ENCODE results near the gene CA6.

CA6 gene

DNA sequence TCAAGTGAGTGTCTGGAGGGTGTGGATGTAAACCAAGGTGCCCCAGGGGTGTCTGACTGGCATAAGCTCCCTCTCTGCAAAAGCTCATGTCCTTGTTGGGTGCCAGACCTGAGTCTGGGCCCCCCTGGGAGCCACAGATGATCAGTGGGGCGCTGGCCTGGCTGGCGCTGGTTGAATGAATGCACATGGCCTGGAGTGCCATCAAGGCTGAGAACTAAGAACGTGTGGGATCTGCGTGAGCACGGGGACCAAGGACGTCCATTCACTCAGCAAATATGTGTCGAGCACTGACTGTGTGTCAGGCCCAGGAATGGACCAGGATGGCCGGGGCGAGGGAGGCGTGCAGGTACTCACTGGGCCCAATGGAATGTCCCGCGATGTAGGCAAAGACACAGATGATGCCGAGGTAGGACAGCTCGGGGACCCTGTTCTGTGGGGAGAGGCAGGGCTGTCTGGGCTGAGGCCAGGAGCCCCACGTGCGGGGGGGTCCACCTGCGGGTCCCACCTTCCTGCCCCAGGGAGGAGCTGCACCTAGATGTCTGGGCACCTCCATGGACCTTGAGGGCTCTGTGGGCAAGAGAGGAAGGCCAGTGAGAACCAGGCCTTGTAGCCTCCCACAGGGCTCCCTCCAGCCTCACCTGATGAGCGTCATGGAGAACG lies 61.4 kb downstream of the CA6 start:
- Histone ChIP-seq H3K9ac (ENCODE audit: insufficient read length, low read depth) (no peak overlapping the region), H3K27me3 (ENCODE audit: insufficient read depth, insufficient read length) (no peaks in the 10 kb centered on the region), H3K36me3 (ENCODE audit: insufficient read depth, insufficient read length, low read length) (no peaks in the 10 kb centered on the region), H3K4me1 (ENCODE audit: insufficient read depth, insufficient read length) (peaks cover 4% of the 10 kb centered on the region), H3K9me3 (ENCODE audit: insufficient read depth, low read length) (no peaks in the 10 kb centered on the region), H3K4me3 (ENCODE audit: insufficient read length, low read depth) (no peak overlapping the region)
- TF ChIP-seq ZNF274 (IDR thresholded peaks at IDR 0.05; ENCODE audit: low read depth, low read length) (no peak), SUZ12 (IDR thresholded peaks at IDR 0.05; ENCODE audit: extremely low read depth, insufficient read depth, insufficient read length) (no peak), YY1 (IDR thresholded peaks at IDR 0.05; ENCODE audit: insufficient read depth, insufficient read length) (no peak)
- no peak for DNase-seq (ENCODE audit: low read depth, low spot score)

DNA sequence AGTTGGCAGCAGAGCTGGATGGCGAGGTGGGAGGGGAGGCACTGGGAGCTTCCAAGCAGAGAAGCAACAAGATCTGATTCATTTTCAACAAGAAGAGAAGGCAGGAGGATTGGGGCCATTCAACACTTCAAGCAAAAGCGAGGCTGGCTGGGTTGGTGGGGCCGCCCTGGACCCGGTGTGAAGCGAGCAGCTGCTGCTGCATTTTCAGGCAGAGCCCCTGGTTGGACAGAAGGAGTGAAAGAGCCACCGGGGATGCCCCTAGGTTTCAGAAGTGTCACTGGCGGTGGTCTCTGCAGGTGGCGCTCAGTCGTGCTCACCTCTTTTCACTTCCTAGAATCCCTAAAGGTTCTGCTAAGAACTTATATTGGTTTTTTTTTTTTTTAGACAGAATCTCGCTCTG lies 62.6 kb downstream of the CA6 start:
- no peaks in the 10 kb centered on the region for H3K9me3 ChIP-seq (ENCODE audit: insufficient read depth, low read length)
- H3K27me3 ChIP-seq (ENCODE audit: insufficient read depth, insufficient read length): no peaks in the 10 kb centered on the region
- H3K36me3 ChIP-seq (ENCODE audit: insufficient read depth, insufficient read length, low read length): no peaks in the 10 kb centered on the region
- no peak overlapping the region for H3K9ac ChIP-seq (ENCODE audit: insufficient read length, low read depth)
- no peak for TF ChIP-seq ZNF274 (IDR thresholded peaks at IDR 0.05; ENCODE audit: low read depth, low read length)
- TF ChIP-seq SUZ12 (IDR thresholded peaks at IDR 0.05; ENCODE audit: extremely low read depth, insufficient read depth, insufficient read length): no peak
- TF ChIP-seq YY1 (IDR thresholded peaks at IDR 0.05; ENCODE audit: insufficient read depth, insufficient read length): no peak
- no peak for DNase-seq (ENCODE audit: low read depth, low spot score)
- peaks cover 4% of the 10 kb centered on the region for H3K4me1 ChIP-seq (ENCODE audit: insufficient read depth, insufficient read length)
- H3K4me3 ChIP-seq (ENCODE audit: insufficient read length, low read depth): no peak overlapping the region

DNA sequence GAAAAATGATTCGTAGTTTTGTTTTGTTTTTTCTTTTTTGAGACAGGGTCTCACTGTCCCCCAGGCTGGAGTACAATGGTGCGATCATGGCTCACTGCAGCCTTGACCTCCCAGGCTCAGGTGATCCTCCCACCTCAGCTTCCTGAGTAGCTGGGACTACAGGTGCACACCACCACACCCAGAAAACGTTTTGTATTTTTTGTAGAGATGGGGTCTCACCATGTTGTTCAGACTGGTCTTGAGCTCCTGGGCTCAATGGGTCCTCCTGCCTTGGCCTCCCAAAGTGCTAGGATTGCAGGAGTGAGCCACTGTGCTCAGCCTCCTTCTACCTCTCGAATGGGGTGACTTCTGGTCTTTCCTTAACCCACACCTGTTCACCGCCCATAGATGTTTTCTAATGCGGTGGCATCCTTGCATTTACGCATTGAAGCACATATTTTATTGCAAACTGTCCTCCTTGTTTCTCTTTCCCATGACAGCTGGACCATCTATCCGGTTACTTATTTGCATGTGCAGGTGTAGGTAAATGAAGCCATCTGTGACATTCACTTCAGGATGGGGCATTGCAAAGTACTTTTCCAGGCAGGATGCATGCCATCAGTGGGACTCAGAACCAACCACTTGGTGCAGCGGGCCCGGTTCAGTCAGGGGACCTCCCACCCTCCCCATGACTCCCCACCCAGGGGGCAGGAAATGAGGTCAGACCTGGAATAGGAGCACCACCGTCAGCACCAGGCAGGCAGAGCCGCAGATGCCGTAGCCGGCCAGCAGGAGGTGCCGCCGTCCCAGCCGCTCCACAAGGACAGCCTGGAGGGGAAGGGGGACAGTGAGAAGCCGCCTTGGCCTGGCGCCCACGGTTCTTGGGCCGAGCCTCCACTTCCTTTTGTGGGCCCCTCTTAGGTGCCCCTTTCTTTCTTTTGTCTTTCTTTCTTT lies 64.0 kb downstream of the CA6 start:
- no peaks in the 10 kb centered on the region for H3K9me3 ChIP-seq (ENCODE audit: insufficient read depth, low read length)
- DNase-seq (ENCODE audit: low read depth, low spot score): peak; percentile 39
- H3K36me3 ChIP-seq (ENCODE audit: insufficient read depth, insufficient read length, low read length): no peaks in the 10 kb centered on the region
- no peak overlapping the region for H3K4me3 ChIP-seq (ENCODE audit: insufficient read length, low read depth)
- TF ChIP-seq SUZ12 (IDR thresholded peaks at IDR 0.05; ENCODE audit: extremely low read depth, insufficient read depth, insufficient read length) (no peak), YY1 (IDR thresholded peaks at IDR 0.05; ENCODE audit: insufficient read depth, insufficient read length) (no peak), ZNF274 (IDR thresholded peaks at IDR 0.05; ENCODE audit: low read depth, low read length) (no peak)
- H3K4me1 ChIP-seq (ENCODE audit: insufficient read depth, insufficient read length): peaks cover 1% of the 10 kb centered on the region
- no peaks in the 10 kb centered on the region for H3K27me3 ChIP-seq (ENCODE audit: insufficient read depth, insufficient read length)
- H3K9ac ChIP-seq (ENCODE audit: insufficient read length, low read depth): no peak overlapping the region

DNA sequence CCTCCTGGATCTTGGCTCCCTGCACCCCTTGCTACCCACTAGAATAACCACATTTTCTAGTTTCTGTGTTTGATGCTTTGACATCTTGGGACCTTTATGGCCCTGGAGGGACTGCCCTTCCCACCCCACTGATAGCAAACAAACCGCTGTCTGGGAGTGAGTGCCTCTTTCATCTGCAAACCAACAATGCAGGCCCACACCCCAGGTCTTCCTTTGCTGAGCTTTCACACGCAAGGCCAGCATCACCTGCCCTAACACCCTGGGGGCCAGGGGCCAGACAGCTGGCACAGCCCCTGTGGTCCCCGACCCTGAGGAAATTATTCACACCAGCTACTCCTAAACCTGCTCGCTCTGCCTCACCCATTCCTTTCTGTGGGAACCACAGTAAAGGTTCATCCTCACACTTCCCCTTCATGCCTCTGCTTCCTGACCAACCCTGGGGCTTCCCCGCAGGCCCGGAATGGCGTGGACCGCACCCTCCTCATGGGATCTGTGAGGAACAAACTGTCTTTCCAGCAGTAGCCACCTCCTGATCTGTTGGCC lies 65.2 kb downstream of the CA6 start:
- TF ChIP-seq ZNF274 (IDR thresholded peaks at IDR 0.05; ENCODE audit: low read depth, low read length) (no peak), SUZ12 (IDR thresholded peaks at IDR 0.05; ENCODE audit: extremely low read depth, insufficient read depth, insufficient read length) (no peak), YY1 (IDR thresholded peaks at IDR 0.05; ENCODE audit: insufficient read depth, insufficient read length) (no peak)
- Histone ChIP-seq H3K4me1 (ENCODE audit: insufficient read depth, insufficient read length) (no peaks in the 10 kb centered on the region), H3K9ac (ENCODE audit: insufficient read length, low read depth) (no peak overlapping the region), H3K4me3 (ENCODE audit: insufficient read length, low read depth) (no peak overlapping the region), H3K27me3 (ENCODE audit: insufficient read depth, insufficient read length) (no peaks in the 10 kb centered on the region), H3K36me3 (ENCODE audit: insufficient read depth, insufficient read length, low read length) (no peaks in the 10 kb centered on the region), H3K9me3 (ENCODE audit: insufficient read depth, low read length) (no peaks in the 10 kb centered on the region)
- no peak for DNase-seq (ENCODE audit: low read depth, low spot score)

DNA sequence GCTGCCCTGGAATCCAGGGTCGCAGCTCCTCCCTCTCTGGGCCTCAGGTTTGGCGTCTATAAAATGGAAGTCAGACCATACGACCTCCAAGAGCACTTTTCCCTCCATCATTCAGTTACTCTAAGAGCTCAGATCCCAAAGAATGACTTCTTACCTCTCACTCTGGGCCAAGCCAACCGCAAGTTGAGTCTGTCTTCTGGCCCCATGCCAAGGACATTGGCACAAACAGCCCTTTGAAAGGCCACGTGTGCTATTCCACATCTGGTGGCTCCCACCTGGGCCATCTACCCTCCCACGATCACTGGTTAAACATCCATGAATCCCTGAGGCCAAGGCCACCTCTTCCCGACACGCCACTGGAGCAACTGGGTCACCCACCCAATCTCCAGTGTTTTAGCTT lies 68.2 kb downstream of the CA6 start:
- H3K4me3 ChIP-seq (ENCODE audit: insufficient read length, low read depth): no peak overlapping the region
- no peak overlapping the region for H3K9ac ChIP-seq (ENCODE audit: insufficient read length, low read depth)
- TF ChIP-seq SUZ12 (IDR thresholded peaks at IDR 0.05; ENCODE audit: extremely low read depth, insufficient read depth, insufficient read length) (no peak), ZNF274 (IDR thresholded peaks at IDR 0.05; ENCODE audit: low read depth, low read length) (no peak), YY1 (IDR thresholded peaks at IDR 0.05; ENCODE audit: insufficient read depth, insufficient read length) (no peak)
- H3K36me3 ChIP-seq (ENCODE audit: insufficient read depth, insufficient read length, low read length): no peaks in the 10 kb centered on the region
- no peaks in the 10 kb centered on the region for H3K4me1 ChIP-seq (ENCODE audit: insufficient read depth, insufficient read length)
- no peaks in the 10 kb centered on the region for H3K27me3 ChIP-seq (ENCODE audit: insufficient read depth, insufficient read length)
- H3K9me3 ChIP-seq (ENCODE audit: insufficient read depth, low read length): no peaks in the 10 kb centered on the region
- no peak for DNase-seq (ENCODE audit: low read depth, low spot score)

DNA sequence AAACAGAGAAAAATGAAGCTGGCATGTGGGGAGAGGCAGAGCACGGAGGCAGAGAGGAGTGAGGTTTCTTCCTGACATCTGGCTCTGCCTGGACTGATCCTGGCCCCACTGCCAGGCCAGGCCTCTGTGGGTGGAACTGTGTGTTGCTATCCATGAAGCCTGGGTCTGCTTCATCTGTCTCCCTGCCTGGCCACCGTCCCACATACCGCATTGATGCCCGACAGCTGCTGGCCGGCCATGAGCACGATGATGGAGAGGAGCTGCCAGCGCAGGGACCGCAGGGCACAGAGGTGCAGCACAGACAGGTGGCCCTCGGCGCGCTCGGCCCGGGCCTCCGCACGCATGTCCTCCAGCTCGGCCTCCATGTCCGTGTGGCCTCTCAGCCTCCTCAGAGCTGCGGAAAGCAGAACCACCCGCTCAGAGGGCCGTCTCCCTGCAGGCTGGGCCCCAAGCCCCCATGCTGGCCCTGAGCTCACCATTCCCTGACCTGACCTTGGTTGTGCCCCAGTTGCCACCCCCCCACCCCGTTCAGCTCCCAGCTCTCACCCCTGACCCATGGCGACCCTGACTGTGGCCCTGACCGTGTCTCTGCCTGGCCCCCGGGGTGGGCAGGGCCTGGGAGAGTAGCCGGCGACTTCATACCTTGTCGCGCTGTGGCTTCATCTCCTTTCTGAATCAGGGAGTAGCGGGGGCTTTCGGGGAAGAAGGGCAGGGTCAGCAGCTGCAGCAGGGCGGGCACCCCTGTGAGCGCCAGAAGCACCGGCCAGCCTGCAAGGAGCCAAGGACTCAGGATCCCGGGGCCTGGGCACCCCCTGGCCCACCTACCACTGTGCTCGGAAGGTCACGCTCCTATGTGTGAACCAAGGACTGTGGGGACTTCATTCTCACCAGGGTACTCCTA lies 69.1 kb downstream of the CA6 start:
- Histone ChIP-seq H3K27me3 (ENCODE audit: insufficient read depth, insufficient read length) (no peaks in the 10 kb centered on the region), H3K9ac (ENCODE audit: insufficient read length, low read depth) (no peak overlapping the region), H3K4me3 (ENCODE audit: insufficient read length, low read depth) (no peak overlapping the region), H3K9me3 (ENCODE audit: insufficient read depth, low read length) (no peaks in the 10 kb centered on the region), H3K4me1 (ENCODE audit: insufficient read depth, insufficient read length) (no peaks in the 10 kb centered on the region), H3K36me3 (ENCODE audit: insufficient read depth, insufficient read length, low read length) (no peaks in the 10 kb centered on the region)
- TF ChIP-seq SUZ12 (IDR thresholded peaks at IDR 0.05; ENCODE audit: extremely low read depth, insufficient read depth, insufficient read length) (no peak), ZNF274 (IDR thresholded peaks at IDR 0.05; ENCODE audit: low read depth, low read length) (no peak), YY1 (IDR thresholded peaks at IDR 0.05; ENCODE audit: insufficient read depth, insufficient read length) (no peak)
- no peak for DNase-seq (ENCODE audit: low read depth, low spot score)
